PC-3 (cell line): Measurements from ENCODE around the gene TMX2. TPM values are rescaled to one million over a fixed set of nuclear protein-coding genes. Genes with fewer than 3 reads are reported as not detected.

Source experiments
- ATAC-seq: fragments of 200-7000 bp; cut with Tn5 transposase; 2 replicates; pipeline ENCODE4 v1.9.1; 2020; ENCODE audit warnings: mild to moderate bottlenecking, moderate library complexity
- BruUV-seq: library from RNA; stranded (reverse); fragments of 400-500 nt; replicated peaks from 2 replicates; lab custom pipeline; 2021; lab: Mats Ljungman, UMichigan
- CTCF ChIA-PET: fragments of 300-600 bp; sonication (Branson Sonifier 250); formaldehyde crosslinking; loops from one replicate; lab custom pipeline; 2022; ENCODE audit warnings: antibody characterized with exemption; lab: Charles Lee
- POLR2A ChIA-PET: fragments of 300-600 bp; sonication (Branson Sonifier 250); formaldehyde crosslinking; loops from one replicate; lab custom pipeline; 2022; ENCODE audit warnings: antibody characterized with exemption; ENCODE audit not compliant: unreplicated experiment; lab: Charles Lee
- DNase-seq: peaks from one replicate; pipeline ENCODE4 v3.0.0-alpha.2; 2015
- H2AFZ ChIP-seq: fragments of 300-600 bp; sonication (generic); 2 replicates; pipeline ENCODE4 v1.6.0; 2016; ENCODE audit warnings: antibody characterized with exemption, low read length
- H3F3A ChIP-seq: fragments of 300-600 bp; sonication (generic); one replicate; pipeline ENCODE4 v1.6.0; 2017; ENCODE audit warnings: antibody characterized with exemption, low read length, control low read depth, mild to moderate bottlenecking; ENCODE audit not compliant: unreplicated experiment
- H3K27ac ChIP-seq: fragments of 300-600 bp; sonication (generic); 2 replicates; pipeline ENCODE4 v1.5.1; 2016; ENCODE audit warnings: mild to moderate bottlenecking, low read length
- H3K27me3 ChIP-seq: fragments of 300-600 bp; sonication (generic); 2 replicates; pipeline ENCODE4 v1.6.1; 2016; ENCODE audit warnings: low read length, mixed read lengths
- H3K36me3 ChIP-seq: fragments of 300-600 bp; sonication (generic); 2 replicates; pipeline ENCODE4 v1.6.1; 2016; ENCODE audit warnings: low read depth, mixed run types, low read length, mixed read lengths
- H3K4me1 ChIP-seq: fragments of 300-600 bp; sonication (generic); 2 replicates; pipeline ENCODE4 v1.5.1; 2016; ENCODE audit warnings: low read length; ENCODE audit not compliant: insufficient read depth
- H3K4me2 ChIP-seq: fragments of 300-600 bp; sonication (generic); 2 replicates; pipeline ENCODE4 v1.6.0; 2016; ENCODE audit warnings: low read length
- H3K4me3 ChIP-seq: fragments of 300-600 bp; sonication (generic); 2 replicates; pipeline ENCODE4 v1.5.1; 2016; ENCODE audit warnings: mild to moderate bottlenecking, low read length, mixed read lengths
- H3K79me2 ChIP-seq: fragments of 300-600 bp; sonication (generic); 2 replicates; pipeline ENCODE4 v1.6.1; 2017; ENCODE audit warnings: low read length, mixed read lengths
- H3K9ac ChIP-seq: fragments of 300-600 bp; sonication (generic); 2 replicates; pipeline ENCODE4 v1.6.0; 2016; ENCODE audit warnings: mild to moderate bottlenecking, low read length
- H3K9me2 ChIP-seq: fragments of 300-600 bp; sonication (generic); replicated peaks from 2 replicates; pipeline ENCODE4 v1.6.1; 2016; ENCODE audit warnings: mixed run types, low read length, mixed read lengths
- H3K9me3 ChIP-seq: fragments of 300-600 bp; sonication (generic); 2 replicates; pipeline ENCODE4 v1.6.1; 2016; ENCODE audit warnings: low read length, mixed read lengths
- H4K20me1 ChIP-seq: fragments of 300-600 bp; sonication (generic); 2 replicates; pipeline ENCODE4 v1.6.1; 2016; ENCODE audit warnings: low read length, mixed read lengths
- EZH2 ChIP-seq: fragments of 300-600 bp; sonication (generic); IDR thresholded peaks from one replicate; pipeline ENCODE4 v1.6.1; 2017; ENCODE audit warnings: antibody characterized with exemption, mild to moderate bottlenecking, low read length; ENCODE audit not compliant: unreplicated experiment
- EZH2phosphoT487 ChIP-seq: fragments of 300-600 bp; sonication (generic); IDR thresholded peaks from 2 replicates; pipeline ENCODE4 v1.6.1; 2018; ENCODE audit warnings: mild to moderate bottlenecking, antibody characterized with exemption, low read length, borderline replicate concordance
- intact Hi-C: fragments of 100-400 bp; cut with micrococcal nuclease; formaldehyde crosslinking; loops from 2 replicates; pipeline ENCODE4 v1.9.0; 2023
- total RNA-seq: library from RNA; depleted of rRNA; stranded (reverse); fragments of >200 nt; gene quantifications from 2 replicates; pipeline ENCODE4 v1.2.3, GENCODE V29; 2014; rRNA removed
- TF ChIP-seq, protein P1 (sequence below): fragments of 300-600 bp; sonication (generic); conservative IDR thresholded peaks from 2 replicates; pipeline ENCODE4 v1.5.1; 2017; ENCODE audit warnings: antibody characterized with exemption, low read depth, mild to moderate bottlenecking, low read length

TMX2 gene
- total RNA-seq, 1 experiment from 2014 or later: 241 TPM

DNA sequence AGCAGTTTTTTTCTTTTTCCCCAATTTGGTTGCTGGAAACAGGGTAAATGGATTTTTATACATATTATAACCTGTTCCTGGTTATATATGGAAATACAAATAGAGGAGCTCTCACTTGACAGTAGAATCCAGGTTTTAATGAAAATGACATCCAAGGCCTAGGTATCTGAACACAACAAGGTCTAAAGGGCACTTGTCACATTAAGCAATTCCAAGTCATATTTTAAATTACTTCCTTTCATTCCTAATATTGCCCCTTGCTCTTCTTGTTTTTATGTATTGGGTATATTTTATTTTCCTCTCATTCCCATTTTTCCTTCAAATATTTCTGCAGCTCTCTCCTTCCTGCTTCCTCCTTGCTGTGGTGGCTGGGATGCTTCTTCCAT, 76.3 kb downstream of the TMX2 start:
- Histone ChIP-seq H2AFZ (no peak overlapping the region), H3K4me3 (no peak overlapping the region), H3K4me1 (peaks cover 31% of the 10 kb centered on the region), H3K79me2 (peaks cover 100% of the 10 kb centered on the region), H3K4me2 (no peak overlapping the region), H3K27ac (no peak overlapping the region), H3K27me3 (no peaks in the 10 kb centered on the region), H3K9me2 (no peaks in the 10 kb centered on the region), H4K20me1 (no peaks in the 10 kb centered on the region), H3F3A (peaks cover 12% of the 10 kb centered on the region), H3K9me3 (no peaks in the 10 kb centered on the region), H3K9ac (no peak overlapping the region), H3K36me3 (peaks cover 17% of the 10 kb centered on the region)
- CTCF ChIA-PET: interaction anchor here (1.5 kb wide), 1 partner anchor 12 kb away, joined by 3 read pairs; no protein-coding TSS in a partner anchor
- ATAC-seq (no peak), DNase-seq (no peak)
- TF ChIP-seq EZH2 (no peak), EZH2phosphoT487 (no peak)
- TF ChIP-seq, protein P1, sequence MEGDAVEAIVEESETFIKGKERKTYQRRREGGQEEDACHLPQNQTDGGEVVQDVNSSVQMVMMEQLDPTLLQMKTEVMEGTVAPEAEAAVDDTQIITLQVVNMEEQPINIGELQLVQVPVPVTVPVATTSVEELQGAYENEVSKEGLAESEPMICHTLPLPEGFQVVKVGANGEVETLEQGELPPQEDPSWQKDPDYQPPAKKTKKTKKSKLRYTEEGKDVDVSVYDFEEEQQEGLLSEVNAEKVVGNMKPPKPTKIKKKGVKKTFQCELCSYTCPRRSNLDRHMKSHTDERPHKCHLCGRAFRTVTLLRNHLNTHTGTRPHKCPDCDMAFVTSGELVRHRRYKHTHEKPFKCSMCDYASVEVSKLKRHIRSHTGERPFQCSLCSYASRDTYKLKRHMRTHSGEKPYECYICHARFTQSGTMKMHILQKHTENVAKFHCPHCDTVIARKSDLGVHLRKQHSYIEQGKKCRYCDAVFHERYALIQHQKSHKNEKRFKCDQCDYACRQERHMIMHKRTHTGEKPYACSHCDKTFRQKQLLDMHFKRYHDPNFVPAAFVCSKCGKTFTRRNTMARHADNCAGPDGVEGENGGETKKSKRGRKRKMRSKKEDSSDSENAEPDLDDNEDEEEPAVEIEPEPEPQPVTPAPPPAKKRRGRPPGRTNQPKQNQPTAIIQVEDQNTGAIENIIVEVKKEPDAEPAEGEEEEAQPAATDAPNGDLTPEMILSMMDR: no peak
- intact Hi-C loops: no loop called here
- POLR2A ChIA-PET: interaction anchor here (0.6 kb wide), 1 partner anchor 11 kb away, joined by 19 read pairs; no protein-coding TSS in a partner anchor
- BruUV-seq: no TSS peak

Other genes starting within 250 kb of the TMX2 start
- 7.4 and 12.4 TPM in 2 replicates for gene SLC43A1, start 196.9 kb upstream of the TMX2 start, total RNA-seq
- 233 and 313 TPM in 2 replicates for gene TIMM10, start 181.8 kb upstream of the TMX2 start, total RNA-seq
- not detected in 2 replicates for gene SMTNL1, start 175.0 kb upstream of the TMX2 start, total RNA-seq
- gene UBE2L6, start 144.9 kb upstream of the TMX2 start, total RNA-seq: 16.5 and 17.3 TPM in 2 replicates
- not detected in 2 replicates for gene SERPING1, start 114.9 kb upstream of the TMX2 start, total RNA-seq
- gene YPEL4, start 62.7 kb upstream of the TMX2 start, total RNA-seq: not detected in 2 replicates
- gene CLP1, start 54.8 kb upstream of the TMX2 start, total RNA-seq: 23.0 and 28.4 TPM in 2 replicates
- 86.7 and 102 TPM in 2 replicates for gene ZDHHC5, start 44.5 kb upstream of the TMX2 start, total RNA-seq
- 41.8 and 42.3 TPM in 2 replicates for gene MED19, start 378 bp upstream of the TMX2 start, total RNA-seq
- gene SELENOH, start 28.9 kb downstream of the TMX2 start, total RNA-seq: 306 and 353 TPM in 2 replicates
- not detected in 2 replicates for gene BTBD18, start 39.2 kb downstream of the TMX2 start, total RNA-seq
- gene CTNND1, start 49.2 kb downstream of the TMX2 start, total RNA-seq: 117 and 121 TPM in 2 replicates